GM21526 (cell line): ENCODE data around the gene RBM4B.
"Not testable (repeated sequence)": the region's sequence is repeated elsewhere in the genome, so short reads cannot be mapped to it uniquely, and the experiment has no call there.

Experiments
- ATAC-seq: cut with Tn5 transposase; IDR thresholded peaks from one replicate; pipeline ENCODE4 v1.9.1; 2021; ENCODE audit warnings: moderate library complexity; ENCODE audit not compliant: unreplicated experiment, low FRiP score

The RBM4B gene, protein sequence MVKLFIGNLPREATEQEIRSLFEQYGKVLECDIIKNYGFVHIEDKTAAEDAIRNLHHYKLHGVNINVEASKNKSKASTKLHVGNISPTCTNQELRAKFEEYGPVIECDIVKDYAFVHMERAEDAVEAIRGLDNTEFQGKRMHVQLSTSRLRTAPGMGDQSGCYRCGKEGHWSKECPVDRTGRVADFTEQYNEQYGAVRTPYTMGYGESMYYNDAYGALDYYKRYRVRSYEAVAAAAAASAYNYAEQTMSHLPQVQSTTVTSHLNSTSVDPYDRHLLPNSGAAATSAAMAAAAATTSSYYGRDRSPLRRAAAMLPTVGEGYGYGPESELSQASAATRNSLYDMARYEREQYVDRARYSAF

DNA sequence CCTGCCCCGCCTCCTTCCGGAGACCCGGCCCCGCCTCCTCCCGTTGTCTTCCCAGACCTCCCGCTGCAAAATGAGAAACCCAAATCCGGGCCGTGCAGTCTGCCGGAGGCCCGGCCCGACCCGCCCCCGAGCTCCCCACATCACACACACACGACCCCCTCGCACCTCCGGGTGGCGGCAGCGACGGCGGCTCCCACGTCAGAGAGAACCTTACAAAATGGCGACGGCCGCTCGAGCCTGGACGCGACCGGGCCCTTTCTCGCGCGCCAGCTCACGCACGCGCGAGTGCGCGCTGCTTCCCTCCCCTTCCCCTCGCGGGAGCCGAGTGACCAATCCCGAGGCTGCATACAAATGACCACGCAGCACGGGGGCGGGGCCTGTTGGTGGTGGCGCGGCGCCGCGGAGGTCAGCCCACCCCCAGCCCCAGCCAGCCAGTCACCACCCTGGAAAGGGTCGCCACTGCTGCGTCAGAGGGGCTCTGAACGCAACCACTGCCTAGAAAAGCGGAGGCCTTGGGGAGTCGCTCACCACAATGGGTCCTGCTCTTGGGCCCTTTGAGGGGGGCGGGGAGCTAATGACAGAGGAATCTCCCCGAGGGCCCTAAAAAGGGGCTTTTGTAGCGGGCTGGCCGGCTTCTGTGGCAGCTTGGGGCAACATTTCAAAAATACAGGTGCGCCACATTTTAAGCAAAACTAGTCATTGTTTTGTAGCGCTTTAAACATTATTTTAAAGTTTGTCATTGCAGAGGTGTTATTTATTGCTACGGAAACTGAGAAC is at the start of gene RBM4B:
TSS of gene RBM4B (minus strand) at position 289 of the 777 bp plus-strand sequence. CDS start 808 bp downstream, outside the sequence.
- ATAC-seq, result peak; percentile 71

DNA sequence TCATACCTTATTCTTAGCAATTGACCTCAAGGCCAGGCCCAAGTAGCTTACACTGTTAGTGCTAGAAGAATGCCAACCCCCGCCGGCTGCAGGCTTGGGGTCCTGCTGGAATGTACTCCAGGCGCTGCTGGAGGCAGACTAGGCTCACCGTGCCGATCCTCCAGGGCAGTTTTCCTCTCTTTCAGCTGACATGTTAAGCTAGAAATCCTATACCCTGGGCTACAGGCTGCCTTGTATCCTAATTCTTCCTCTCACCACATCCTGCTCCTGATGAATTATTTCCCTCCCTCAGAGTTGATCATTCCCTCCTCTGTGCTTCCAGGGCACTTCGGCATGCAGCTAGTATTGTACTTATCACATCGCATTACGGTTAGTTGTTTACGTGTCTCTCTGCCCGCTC is 48.0 kb upstream of the RBM4B start:
- no peak for ATAC-seq

DNA sequence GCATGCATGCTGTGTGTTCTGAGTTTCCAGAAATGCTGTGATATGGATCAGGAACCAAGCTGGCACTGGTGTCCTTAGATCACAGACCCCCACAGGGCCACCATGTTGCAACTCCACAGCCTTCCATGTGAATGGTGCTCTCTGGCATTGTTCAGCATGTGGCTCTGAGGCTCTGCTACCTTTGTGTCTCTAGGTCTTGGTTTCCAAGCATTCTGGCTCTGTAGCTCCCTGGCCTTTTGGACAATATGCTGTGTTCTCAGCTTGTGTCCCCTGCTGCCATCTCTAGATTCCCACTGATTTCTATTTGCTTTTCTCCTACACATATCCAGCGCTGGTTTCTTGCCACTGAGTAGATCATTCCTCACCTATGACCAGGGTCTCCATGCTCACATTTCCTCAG is 47.4 kb upstream of the RBM4B start:
- no peak for ATAC-seq

DNA sequence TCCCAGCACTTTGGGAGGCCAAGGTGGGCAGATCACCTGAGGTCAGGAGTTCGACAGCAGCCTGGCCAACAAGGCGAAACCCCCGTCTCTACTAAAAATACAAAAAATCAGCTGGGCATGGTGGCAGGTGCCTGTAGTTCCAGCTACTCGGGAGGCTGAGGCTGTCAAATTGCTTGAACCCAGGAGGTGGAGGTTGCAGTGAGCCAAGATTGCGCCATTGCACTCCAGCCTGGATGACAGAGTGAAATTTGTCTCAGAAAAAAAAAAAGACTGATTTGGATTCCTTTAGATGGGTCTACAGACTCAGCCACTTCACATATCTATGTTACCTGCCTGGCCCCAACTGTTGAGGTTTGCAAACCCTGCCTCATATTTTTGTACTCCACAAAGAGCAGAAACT is 46.5 kb upstream of the RBM4B start:
- not testable (repeated sequence) for ATAC-seq

DNA sequence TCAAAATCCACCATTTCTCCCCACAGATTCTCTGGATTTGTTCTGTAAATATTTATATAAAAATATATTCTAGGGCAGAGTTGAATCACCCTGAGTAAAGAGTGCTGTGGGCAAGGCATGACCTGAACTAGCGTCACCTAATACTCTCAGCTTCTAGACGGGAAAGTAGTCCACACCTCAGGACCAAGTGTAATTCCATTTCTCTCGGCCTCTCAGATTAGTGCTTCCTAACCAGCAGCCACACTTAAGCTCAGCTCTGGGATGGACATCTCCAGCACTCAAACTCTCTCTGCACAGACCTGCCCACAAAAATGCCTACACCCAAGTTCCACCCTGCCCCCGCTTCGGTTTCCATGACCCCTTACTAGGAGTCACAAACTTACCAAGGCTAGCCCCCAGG is 46.0 kb upstream of the RBM4B start:
- ATAC-seq, result no peak

DNA sequence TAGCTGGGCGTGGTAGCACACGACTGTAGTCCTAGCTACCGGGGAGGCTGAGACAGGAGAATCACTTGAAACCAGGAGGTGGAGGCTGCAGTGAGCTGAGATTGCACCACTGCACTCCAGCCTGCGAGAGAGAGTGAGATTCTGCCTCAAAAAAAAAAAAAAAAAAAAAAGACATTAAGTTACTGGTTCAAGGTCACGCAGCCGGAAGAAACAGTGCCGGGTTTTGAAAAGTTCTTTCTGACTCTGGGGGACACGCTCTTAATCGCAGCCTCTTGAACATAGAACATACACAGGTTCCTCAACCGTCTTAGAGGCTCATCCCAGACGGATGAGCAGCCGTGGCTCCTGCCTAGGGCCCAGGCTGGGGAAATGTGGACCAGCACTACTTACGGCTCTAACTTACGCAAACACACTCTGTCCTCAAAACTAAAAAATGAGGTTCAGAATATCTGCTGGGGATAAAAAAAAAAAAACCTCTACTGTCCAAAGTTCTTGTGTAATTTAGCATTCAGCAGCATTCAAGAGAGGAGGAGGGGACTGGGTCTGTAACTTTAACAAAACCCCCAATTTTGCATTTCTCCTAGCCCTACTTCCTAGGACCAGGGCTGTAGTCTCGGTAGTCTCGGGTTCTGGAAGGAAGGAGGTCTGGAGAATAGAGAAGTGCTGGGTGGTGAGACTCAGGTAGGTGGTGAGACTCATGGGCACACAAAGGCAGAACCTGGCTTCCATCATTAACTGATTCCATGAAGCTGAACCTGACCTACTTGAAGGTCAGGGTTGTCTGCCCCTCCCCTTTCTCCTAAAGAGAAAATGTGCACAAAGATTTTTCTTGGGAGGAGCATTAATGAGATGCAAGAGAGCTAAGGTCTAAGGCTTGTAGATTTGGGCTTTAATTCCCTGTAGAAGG is 45.3 kb upstream of the RBM4B start:
- no peak for ATAC-seq

DNA sequence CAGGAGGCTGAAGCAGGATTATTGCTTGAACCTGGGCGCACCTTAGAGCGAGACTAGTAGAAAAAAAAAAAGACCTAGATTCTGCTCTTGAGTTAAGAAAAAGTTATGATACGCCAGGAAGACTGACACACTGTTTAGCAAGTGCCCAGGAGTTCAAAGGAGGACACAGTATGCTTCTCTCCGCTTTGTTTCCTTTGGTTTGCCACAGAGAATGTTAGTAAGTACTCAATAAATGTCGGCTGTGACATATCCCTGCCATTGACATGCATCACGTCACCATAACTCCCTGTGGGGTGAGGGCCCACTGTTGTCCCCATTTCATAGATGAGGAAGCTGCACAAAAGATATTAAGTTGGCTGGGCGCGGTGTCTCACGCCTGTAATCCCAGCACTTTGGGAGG is 44.3 kb upstream of the RBM4B start:
- ATAC-seq, result no peak

DNA sequence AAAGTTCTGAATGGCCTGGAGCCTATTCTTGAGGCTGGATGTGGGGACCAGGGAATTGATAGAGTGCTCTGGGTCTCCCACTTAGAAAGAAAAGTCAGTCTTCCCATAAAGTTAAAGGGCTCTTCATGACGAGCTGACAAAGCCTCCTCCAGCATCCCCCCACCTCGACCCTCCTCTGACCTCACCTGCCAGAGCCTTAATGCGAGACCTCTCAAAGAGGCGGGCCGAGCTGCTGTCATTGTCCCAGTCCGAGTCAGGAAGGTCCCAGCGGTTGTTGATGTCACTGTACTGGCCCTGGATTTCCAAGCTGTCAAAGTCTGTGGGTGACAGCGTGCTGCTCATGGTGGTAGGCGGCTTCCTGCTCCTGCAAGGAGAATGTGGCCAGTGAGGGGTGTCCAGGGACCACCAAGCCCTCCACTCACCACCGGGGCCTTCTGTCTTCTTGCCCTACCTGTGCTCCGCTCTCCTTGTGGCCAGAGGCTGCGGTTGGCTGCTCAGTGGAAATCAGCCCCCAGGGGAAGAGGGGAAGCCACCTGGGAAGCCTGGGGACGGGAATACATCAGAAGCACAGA is 43.3 kb upstream of the RBM4B start:
- no peak for ATAC-seq

DNA sequence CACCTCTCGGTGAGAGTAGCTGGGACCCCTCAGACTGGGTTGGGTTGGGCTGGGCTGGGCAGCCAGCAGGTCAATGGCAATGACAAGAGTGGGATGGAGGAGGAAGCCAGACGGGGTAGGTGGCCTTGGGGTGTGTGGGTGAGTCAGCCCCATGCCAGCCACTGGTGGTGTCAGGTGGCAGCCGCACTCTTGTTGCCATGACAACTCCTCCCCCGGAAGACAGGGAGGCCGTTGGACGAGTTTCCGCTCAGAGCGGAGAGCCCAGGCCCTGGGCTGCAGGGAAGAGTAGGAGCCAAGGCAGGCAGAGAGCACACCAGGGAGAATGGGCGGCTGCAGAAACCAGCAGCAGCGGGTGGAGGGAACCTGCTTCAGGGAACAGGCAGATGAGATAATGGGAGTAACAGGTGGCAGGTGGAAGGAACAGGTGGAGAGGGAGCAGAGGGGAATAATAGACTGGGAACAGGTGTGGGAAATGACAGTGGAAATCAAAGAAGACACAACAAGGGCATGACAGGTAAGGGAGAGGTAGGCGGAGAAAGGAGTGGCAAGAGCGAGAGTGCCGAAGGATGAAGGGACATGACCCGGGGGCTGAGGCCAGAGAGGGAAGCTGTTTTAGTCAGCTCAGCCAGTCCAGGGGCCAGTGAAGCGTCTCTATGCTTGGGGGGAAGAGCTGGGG is 42.7 kb upstream of the RBM4B start:
- ATAC-seq, result no peak

DNA sequence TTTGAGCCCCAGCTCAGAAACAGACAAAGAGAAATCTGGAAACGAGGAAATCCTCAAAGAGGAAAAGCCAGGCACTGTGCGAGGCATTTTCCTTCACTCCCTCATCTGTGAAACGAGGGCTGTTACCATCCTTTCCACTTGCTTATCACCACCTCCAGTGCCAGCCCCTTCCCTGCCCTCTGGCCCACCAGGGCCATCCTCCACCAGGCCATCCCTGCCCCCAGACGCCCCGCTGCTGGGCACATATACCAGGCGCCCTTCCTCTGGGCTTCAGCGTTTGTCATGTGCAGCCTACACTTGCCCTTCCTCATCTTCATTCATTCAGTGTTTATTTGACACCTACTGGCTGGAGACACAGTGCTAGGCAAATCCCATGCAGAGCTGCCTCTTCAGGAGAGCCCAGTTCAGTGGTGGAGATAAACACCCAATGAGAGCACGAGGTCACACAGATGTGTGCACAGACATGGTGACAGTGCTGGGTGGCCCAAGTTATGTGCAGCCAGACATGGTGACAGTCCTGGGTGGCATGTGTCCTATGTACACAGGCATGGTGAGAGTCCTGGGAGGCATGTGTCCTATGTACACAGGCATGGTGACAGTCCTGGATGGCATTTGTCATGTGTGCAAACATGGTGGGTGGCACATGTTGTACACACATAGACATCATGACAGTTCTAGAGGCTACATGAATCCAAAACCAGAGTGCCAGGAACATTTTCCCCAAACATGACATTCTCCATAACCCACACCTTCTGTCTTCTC is 41.6 kb upstream of the RBM4B start:
- ATAC-seq, result no peak

DNA sequence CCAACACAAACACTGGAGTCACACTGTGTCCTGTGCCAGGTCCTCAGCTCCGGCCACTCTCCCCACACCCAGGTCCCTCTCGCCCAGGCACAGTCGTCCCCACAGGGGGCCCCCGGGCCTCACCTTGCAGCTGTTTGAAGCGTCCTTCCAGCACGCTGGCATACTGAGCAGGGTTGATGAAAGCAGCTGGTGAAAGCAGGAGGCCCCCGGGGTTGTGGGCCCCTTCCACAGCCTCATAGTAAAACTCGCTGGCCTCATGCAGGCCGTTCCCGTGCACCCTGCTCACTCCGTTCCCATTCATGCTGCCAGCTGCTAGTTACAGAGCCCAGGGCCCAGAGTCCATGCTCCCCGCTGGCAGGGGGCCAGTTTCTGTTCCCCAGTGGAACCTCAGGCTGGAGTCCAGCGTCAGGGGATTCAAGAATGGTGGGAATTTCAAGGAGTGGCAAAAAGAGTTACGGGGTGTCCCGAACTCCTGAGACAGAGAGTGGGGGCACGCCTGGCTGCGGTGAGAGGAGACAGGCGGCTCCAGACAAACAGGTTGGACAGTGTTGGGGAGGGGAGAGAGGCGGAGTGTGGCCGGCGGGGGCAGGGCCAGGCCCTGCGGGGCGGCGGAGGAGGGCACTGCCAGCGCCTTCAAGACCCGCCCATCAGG is 40.8 kb upstream of the RBM4B start:
- no peak for ATAC-seq

DNA sequence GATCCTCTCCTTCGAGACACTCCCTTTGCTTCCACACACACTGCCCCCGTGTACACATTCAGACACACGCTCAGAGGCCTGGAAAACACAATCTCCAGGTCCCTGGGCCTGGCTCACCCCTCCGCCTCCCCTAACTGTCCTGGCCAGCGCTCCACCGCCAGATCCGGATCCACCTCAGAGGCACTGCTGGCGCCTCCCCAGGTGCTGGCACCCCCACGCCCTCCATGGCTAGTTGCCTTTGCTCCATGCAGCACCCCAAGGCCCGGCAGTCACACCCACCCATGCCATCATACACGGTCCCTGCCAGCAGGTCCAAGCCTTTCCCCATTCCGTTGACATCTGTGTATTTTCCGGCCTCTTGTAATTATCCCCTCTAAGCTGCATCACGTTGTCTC is 40.2 kb upstream of the RBM4B start:
- no peak for ATAC-seq

DNA sequence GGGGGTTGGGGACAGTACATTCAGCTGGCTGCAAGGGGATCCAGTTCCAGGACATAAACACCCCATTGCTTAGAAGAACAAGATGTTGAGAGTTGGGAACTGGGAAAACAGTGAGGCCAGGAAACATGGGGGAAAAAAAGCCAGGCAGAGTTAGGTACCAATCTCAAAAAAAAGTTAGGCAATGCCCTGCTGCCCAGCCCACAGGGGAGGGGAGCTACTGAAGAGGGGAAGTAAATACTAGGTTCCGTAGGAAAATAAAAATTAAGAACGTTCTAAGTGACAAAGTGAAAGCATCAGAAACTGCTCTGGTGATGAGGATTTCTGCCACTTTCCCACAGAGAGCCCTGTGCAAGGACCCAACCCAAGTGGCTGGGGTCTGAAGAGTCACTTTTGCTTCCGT is 39.3 kb upstream of the RBM4B start:
- ATAC-seq, result no peak

DNA sequence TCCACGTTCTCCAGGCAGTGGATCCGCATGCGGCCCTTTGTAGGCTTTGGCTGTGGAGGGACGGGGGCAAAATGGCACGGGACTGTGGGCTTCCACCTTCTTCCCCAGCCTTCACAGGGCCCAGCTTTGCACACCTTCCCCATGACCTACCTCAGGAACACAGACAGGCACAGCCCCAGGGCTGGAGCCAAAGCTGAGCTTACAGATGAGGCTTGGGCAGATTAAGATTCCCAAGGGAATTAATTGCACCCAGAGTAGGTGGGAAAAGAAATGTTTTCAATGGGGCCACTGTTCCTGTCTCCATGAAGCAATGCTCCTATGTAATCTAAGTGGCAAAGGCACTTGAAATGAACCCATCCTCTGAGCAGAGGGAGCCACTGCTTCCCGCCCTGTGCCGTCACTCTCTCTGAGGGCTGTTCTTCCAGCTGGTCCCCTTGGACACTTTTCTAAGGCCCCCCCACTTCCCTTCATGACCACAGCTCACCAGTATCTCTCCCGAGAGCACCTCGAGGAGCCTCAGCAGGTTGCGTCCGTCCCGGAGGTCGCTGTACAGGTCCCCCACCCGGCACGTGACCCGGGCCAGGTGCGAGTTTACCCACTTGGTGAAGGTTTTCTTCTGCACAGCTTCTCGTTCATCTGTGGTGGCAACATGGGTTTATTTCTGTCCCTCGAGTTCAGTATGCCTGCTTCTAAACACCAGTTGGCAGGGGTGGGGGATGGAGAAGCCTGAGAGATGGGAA is 37.8 kb upstream of the RBM4B start:
- ATAC-seq, result no peak

DNA sequence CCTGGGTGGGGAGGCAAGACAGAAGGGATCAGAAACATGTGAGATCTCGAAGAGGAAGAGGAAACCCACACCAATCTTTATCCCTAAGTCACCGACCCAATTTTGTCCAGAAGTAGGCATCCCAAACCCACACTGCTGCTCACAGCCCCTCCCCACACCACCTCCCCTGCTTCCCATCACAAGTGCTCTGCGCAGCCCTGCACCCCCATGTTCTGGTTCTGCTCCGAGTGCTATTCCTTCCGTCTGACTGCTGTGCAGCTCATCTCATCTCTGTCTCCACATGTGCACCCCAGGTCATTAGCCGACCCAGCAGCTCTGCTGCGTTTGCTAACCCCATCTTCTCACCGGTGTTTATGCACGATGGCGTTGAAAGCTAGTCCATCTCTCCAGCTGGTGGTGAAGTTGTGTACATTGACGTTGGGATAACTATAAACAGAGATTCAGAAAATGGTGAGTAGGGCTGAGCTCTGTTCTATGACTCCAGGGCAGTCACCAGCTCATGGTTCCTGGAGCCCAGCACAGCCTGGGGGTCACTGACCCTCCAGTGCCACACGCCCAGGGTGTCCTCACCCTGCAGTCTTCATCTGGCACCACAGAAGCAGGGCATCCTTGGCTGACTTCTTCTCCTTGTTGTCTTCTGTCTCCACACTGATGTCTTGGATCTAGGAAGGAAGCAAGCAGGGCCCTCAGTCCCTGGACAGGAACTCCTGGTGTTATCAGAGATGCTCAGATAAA is 36.2 kb upstream of the RBM4B start:
- no peak for ATAC-seq

DNA sequence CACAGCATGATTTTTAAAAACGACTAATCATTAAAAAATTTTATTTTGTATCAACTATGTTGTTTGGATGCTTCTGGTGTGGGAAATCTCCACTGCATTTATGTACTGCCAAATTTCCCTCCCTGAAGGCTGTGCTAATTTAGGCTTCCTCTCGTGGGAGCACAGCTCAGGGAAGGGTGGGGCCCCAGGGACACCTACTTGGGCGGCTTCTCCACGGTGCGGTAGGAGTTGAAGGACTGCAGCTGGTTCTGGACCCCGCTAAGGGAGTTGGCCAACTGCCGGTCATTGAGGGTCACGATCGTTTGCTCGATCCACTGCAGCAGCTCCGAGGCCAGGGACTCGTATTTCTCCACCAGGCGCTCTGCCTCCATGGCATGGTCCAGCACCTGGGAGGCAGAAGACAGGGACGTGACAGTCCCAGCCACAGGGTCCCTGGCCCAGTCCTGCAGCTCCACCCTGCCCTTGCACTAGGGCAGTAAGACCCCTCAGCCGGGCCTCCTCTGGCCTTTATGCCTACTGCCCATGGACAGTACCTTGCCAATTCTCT is 32.8 kb upstream of the RBM4B start:
- no peak for ATAC-seq

DNA sequence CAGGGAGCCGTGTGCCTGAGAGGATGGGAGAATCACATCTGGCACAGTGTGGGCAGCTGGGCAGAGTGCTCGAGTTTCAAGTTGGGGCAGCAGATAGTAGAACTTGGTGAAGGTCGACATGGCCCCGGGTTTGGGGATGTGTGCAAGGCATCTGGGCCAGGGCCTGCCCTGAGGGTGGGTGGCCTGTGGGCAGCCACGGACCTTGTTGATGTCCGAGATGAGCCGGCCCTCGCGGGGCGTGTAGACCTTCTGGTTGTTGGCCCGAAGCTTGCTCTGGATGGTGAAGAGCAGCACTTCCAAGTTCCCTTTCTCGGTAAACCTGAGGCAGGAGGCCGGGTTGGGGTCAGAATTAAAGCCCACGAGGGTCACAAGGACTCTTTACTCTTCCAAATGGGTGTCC is 31.0 kb upstream of the RBM4B start:
- ATAC-seq, result no peak
